Globus pallidus (tissue), 1 donor: ENCODE results near the gene CRYL1.
"Not testable (repeated sequence)": the region's sequence is repeated elsewhere in the genome, so short reads cannot be mapped to it uniquely, and the experiment has no call there.

Source experiments
- DNase-seq: peaks from one replicate; pipeline ENCODE4 v3.0.0-alpha.2; 2015; ENCODE audit warnings: low spot score

Gene CRYL1

GRCh38 chr13:20451397-20451796 lies 74.3 kb downstream of the CRYL1 start:
- DNase-seq, result no peak

DNA sequence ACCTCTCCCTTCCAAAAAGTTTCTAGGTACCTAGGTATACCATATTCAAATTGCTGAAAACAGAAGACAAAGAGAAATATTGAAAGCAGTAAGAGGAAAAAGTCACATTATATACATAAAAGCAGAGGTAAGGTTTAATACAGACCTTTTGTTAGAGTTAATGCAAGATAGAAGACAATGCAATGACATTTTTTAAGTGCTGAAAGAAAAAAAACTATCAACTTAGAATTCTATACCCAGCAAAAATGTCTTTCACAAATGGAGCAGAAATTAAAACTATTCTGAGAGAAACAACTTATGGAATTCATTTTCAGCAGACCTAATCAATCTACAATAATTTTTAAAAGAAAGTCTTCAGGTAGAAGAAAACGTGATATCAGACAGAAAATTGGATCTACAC lies 77.2 kb downstream of the CRYL1 start:
- DNase-seq, result no peak

DNA sequence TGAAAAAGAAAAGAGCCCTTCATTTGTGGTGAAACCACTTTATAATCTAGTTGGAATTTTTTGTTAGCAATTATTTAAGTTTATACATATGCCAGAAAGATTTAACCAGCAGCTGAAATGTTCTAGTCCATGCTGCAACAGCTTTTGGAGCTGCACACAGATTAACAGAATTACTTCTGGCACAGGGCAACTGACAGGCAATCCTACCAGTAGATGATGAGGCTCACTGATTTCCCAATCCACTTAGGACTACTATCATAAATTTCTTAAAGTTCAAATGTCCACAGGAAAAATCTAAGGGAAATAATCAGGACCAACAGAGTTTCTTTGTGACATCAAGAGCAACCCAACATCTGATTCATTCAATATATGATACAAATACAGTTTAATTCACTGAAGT lies 78.8 kb downstream of the CRYL1 start:
- no peak for DNase-seq

DNA sequence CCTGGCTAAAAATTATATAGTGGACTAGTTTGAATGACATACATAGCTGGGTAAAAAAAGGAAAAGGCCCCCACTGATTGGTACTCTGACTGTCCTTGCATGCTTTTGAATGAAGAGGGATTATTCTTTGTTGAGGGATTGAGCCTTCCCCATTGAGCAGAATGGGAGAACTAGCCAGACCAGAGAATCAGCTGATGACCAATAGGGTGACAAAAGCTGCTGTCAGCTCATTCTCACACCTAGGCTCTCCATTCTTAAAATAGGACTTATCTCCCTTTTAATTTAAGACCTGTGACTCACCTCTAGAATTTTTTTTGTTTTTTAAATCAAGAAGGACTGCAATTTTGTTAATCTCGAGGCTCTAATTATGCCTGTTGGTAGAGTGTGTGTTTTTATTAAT lies 79.3 kb downstream of the CRYL1 start:
- DNase-seq, result no peak

- no peak for DNase-seq
Observed at GRCh38 chr13:20442798-20443381, 82.8 kb downstream of the CRYL1 start.

GRCh38 chr13:20442375-20442774 lies 83.3 kb downstream of the CRYL1 start:
- DNase-seq, result no peak

GRCh38 chr13:20441879-20442278 lies 83.8 kb downstream of the CRYL1 start:
- peak; percentile 79 for DNase-seq

DNA sequence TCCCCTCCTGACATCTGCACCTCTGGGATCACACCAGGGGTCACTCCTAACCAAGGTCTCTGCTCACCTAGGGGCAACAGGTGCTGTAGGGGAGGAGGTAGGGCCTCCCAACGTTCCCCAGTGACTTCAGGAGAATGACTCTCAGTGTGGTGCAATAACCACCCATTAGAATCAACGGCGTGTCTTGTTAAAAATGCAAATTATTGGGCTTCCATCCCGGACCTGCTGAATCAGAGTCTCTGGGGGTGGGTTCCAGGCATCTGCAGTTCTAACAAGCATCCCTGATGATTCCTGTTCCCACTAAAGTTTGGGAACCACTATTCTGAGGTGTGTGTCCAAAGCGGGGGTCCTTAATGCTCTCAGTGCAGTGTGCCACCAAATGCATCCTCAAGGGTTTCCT lies 84.6 kb downstream of the CRYL1 start:
- DNase-seq, result peak; percentile 43

DNA sequence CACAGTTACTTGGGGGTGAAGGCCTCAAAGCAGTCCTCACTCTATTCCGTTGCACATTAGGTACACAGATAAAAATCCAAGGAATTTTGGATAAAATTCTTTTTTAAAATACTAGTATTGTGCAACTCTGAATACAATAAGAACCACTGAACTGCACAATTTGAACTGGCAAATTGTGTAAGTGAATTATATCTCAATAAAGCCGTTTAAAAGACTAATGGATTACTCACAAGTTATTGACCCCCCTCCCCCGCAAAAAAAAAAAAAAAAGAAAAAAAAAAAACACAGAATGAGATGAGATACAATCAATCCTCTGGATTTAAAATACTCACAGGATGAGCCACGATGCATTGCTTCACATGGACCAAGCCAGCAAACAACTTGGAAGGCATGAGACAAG lies 86.4 kb downstream of the CRYL1 start:
- no peak for DNase-seq

DNA sequence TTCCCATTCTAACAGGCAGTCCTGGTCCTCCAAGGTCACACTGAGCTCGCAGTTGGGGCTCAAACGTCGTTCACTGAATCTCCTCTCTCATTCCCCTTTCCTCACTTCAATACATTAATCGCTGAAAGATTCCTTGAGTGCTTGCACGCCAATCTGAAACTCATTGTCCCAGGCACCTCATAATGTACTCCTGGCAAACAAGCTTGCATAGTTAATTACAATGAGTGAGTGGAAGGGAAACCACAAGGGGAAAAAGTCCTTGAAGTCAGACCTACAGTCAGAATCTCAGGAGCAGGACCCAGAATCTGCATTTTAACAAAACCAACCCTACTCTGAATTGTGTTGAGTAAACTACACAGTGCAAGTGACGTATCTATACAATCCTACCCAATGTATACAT lies 86.9 kb downstream of the CRYL1 start:
- DNase-seq, result no peak

DNA sequence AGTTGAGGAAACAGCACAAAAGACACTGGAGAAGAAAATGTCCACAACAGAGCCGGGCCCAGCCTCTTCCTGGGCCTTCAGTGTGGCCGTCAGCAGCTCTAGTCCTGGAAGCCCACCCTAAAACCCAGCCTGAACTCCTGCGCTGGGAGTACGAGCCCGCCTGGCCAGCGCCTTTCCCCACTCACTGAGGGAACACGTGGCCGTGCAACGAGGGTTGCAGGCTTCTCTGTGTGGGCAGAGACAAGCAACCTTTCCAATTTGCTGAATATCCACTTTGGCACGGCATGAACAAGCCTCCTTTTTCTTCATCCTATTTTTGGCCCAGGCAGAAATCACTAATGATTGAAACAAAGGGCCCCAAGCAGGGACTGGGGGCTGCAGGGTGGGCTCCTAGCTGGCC lies 89.2 kb downstream of the CRYL1 start:
- no peak for DNase-seq

- DNase-seq, result no peak
Observed at GRCh38 chr13:20435616-20436368, 89.9 kb downstream of the CRYL1 start.

GRCh38 chr13:20434210-20434609 lies 91.4 kb downstream of the CRYL1 start:
- DNase-seq, result not testable (repeated sequence)

DNA sequence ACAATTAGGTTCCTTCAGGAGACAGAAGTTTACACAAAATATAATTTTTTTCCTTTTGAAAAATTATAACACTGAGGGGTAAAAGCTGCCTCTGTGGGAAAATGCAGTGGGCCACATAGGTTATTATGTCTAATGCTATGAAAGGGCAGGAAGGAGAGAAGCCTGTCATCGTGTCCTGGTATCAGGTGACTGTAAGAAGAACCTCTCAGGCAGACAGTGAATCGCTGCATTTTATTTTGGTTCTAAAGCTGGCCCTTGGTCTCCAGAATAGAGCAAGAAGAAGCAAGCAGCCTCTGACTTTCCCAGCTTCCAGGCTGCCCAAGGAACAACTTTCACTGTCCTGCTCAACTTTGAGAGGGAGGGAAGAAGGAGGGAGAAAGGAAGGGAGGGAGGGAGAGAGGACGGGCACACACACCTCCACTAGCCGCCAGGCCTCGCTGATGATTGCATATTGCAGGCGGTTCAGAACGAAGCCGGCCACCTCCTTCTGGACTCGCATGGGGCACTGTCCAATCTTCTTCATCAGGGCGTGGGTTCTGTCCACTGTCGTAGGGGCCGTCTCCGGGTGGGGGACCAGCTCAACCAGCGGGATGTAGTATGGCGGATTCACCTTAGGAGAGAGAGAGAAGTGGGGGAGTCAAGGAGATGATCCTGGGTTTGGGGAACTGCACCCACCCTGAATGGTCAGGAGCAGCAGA lies 93.8 kb downstream of the CRYL1 start:
- no peak for DNase-seq

DNA sequence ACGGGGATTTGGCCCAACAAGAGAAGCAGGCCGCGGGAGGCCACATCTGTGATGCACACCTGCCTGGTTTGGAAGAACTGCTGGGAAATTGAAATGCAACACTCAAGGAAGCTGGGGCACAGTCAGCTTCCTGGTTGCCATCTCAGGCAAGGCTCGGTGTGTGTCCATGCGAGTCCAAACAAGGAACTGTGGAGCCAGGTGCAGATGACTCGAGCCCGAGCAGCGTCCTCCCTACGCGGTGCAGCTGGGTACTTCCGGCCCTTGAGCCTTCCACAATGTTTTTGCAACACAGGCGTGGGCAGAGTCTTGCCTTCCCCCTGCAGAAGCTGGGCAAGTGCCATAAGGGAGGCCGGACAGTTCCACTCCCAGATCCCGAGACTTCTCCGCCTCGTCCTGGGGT lies 94.6 kb downstream of the CRYL1 start:
- no peak for DNase-seq

- no peak for DNase-seq
Observed at GRCh38 chr13:20430296-20430695, 95.4 kb downstream of the CRYL1 start.

- DNase-seq, result no peak
Observed at GRCh38 chr13:20429682-20430081, 96.0 kb downstream of the CRYL1 start.

DNA sequence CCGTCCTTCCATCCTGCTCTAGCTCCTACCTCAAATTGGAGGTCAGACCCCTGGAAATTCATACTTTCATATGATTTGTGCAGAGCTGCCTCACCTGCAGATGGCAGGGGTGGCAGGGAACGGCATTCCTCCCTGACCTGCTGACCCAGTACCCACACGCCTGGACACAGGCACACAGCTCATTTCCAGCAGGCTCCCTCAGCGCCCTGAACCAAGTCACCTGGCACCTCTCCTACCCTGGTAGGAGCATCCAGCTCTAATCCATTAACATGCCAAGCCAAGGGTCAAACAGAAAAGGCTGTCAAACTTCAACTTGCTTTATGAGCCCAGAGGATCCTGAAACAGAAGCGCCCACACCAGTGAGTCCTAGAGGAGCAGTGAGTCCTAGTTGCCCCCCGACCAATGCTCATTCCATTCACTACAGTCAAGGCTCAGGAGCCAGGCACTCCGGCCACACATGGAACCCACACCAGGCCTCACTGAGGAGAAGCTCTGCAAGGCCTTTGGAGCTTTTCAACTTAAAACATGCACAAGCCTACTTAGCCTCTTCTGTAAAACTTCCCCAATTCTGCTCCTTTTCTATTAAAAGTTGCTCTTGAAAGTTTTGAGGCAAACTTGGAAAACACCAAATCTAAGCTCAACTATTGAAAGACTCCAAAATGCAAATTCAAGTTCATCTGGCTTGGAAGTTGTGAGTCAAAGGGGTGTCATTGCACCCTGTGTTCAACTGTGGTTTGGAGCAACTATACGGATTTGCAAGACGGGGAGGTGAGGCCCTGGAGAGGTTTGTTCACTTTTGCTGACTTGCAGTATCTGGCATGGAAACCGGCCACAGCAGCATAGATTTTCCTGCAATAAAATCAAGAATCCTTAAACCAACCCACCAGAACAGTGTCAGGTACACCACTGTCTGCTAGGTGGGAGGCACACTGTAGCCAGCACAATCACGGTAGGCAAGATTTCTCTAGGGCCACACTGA lies 96.7 kb downstream of the CRYL1 start:
- no peak for DNase-seq

DNA sequence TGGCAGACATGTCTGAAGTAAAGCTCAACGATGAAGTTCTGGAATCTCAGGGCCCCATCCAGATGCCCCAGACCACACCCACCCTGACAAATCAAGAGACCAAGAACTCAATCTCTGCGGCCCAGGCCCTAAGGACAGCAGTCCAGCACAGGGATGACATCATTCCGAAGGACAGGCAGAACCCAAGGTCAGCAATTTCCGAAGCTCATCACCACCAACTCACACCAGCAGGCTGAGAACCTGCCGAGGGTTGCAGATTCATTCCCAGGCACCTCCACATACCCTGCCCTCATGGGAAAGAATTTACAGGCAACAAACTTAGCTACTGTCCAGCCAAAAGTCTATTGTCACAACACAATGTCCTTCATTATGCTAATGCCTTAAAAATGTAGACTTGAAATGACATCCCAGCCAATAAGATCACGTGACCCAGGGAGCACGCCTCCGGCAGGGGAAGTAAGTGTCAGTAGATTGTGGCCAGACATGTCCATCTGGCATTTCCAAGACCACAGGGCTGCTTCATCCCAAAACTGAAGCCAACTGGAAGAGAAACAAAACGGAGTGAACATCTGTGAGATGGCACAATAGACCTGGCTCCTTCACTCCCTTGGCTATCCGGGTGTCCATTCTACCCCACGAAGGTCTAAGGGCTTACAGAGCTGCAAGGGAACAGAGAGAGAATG lies 98.8 kb downstream of the CRYL1 start:
- DNase-seq, result no peak

GRCh38 chr13:20425819-20426219 lies 99.8 kb downstream of the CRYL1 start:
- no peak for DNase-seq

- DNase-seq, result no peak
Observed at GRCh38 chr13:20424949-20425348, 100.7 kb downstream of the CRYL1 start.

- DNase-seq, result no peak
Observed at GRCh38 chr13:20424559-20424852, 101.2 kb downstream of the CRYL1 start.
